ENCODE data around the gene BAHCC1. TPM values are rescaled to one million over a fixed set of nuclear protein-coding genes. Genes with fewer than 3 reads are reported as not detected.
"Not testable (repeated sequence)": the region's sequence is repeated elsewhere in the genome, so short reads cannot be mapped to it uniquely, and the experiment has no call there.

Gene BAHCC1
- total RNA-seq, 1 experiment from 2014 or later, result 33.7 TPM

DNA sequence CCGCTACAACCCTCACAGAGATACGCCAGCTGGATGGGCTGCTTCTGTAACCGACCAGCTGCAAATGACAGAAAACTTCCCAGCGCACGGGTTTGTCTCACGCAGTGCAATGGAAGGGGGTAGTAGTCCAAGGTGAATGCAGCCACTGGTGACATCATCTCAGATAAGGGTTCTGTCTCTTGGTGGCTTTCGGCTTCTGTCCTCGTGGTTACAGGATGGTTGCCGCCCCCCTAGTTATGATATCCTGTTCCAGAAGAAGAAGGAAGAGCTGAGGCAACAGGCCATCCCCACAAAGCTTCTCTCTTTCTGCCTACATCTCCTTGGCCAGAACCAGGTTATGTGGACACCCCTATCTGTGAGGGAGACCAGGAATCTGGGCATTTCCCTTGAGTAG lies 40.3 kb upstream of the BAHCC1 start:
- CTCF ChIA-PET, result no interaction called here

GRCh38 chr17:81359218-81359617 lies 36.0 kb upstream of the BAHCC1 start:
- DNase-seq, result no peak
- ChIA-PET CTCF (no interaction called here), POLR2A (ENCODE audit: unreplicated experiment) (no interaction called here)
- no peaks in the 10 kb centered on the region for H4K20me1 ChIP-seq (ENCODE audit: insufficient read depth)
- no peaks in the 10 kb centered on the region for H3K9me3 ChIP-seq (ENCODE audit: insufficient read depth, low read depth)
- TF ChIP-seq EZH2 (IDR thresholded peaks at IDR 0.05; ENCODE audit: low read depth), result no peak
- TF ChIP-seq, protein P1, sequence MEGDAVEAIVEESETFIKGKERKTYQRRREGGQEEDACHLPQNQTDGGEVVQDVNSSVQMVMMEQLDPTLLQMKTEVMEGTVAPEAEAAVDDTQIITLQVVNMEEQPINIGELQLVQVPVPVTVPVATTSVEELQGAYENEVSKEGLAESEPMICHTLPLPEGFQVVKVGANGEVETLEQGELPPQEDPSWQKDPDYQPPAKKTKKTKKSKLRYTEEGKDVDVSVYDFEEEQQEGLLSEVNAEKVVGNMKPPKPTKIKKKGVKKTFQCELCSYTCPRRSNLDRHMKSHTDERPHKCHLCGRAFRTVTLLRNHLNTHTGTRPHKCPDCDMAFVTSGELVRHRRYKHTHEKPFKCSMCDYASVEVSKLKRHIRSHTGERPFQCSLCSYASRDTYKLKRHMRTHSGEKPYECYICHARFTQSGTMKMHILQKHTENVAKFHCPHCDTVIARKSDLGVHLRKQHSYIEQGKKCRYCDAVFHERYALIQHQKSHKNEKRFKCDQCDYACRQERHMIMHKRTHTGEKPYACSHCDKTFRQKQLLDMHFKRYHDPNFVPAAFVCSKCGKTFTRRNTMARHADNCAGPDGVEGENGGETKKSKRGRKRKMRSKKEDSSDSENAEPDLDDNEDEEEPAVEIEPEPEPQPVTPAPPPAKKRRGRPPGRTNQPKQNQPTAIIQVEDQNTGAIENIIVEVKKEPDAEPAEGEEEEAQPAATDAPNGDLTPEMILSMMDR (conservative IDR thresholded peaks at IDR 0.05), result no peak
- H3K27me3 ChIP-seq (ENCODE audit: insufficient read depth, low read depth), result no peaks in the 10 kb centered on the region
- no peak overlapping the region for H3K4me2 ChIP-seq
- H3K27ac ChIP-seq, result no peak overlapping the region
- H3K79me2 ChIP-seq (ENCODE audit: low read depth), result no peaks in the 10 kb centered on the region
- no peak overlapping the region for H2AFZ ChIP-seq
- no peak overlapping the region for H3K4me3 ChIP-seq
- no peaks in the 10 kb centered on the region for H3K36me3 ChIP-seq (ENCODE audit: low read depth)
- BruUV-seq (replicated peaks), result no TSS peak
- H3K9me2 ChIP-seq (ENCODE audit: insufficient read depth), result no peaks in the 10 kb centered on the region
- H3K4me1 ChIP-seq (replicated peaks; ENCODE audit: insufficient read depth), result peaks cover 6% of the 10 kb centered on the region
- no peaks in the 10 kb centered on the region for H3F3A ChIP-seq (ENCODE audit: insufficient read depth, low read depth)
- intact Hi-C loops (cut with micrococcal nuclease; ENCODE audit: unreplicated experiment), result no loop called here

More for the DNA sequence above, 40.3 kb upstream of the BAHCC1 start:
- TF ChIP-seq EZH2 (IDR thresholded peaks at IDR 0.05; ENCODE audit: low read depth), result no peak
- TF ChIP-seq, protein P1 (conservative IDR thresholded peaks at IDR 0.05), result no peak
- no peaks in the 10 kb centered on the region for H3K27me3 ChIP-seq (ENCODE audit: insufficient read depth, low read depth)
- H3K27ac ChIP-seq, result no peak overlapping the region
- BruUV-seq (replicated peaks), result no TSS peak
- H4K20me1 ChIP-seq (ENCODE audit: insufficient read depth), result no peaks in the 10 kb centered on the region
- intact Hi-C loops (cut with micrococcal nuclease; ENCODE audit: unreplicated experiment), result no loop called here
- no peak overlapping the region for H3K4me3 ChIP-seq
- no peaks in the 10 kb centered on the region for H3F3A ChIP-seq (ENCODE audit: insufficient read depth, low read depth)
- H3K4me1 ChIP-seq (replicated peaks; ENCODE audit: insufficient read depth), result no peaks in the 10 kb centered on the region; the same call in 1 of the 2 replicates
- no peaks in the 10 kb centered on the region for H3K36me3 ChIP-seq (ENCODE audit: low read depth)
- POLR2A ChIA-PET (ENCODE audit: unreplicated experiment), result no interaction called here
- H2AFZ ChIP-seq, result no peak overlapping the region
- H3K9me2 ChIP-seq (ENCODE audit: insufficient read depth), result no peaks in the 10 kb centered on the region
- no peak for DNase-seq
- H3K79me2 ChIP-seq (ENCODE audit: low read depth), result no peaks in the 10 kb centered on the region
- no peak overlapping the region for H3K4me2 ChIP-seq
- no peaks in the 10 kb centered on the region for H3K9me3 ChIP-seq (ENCODE audit: insufficient read depth, low read depth)

DNA sequence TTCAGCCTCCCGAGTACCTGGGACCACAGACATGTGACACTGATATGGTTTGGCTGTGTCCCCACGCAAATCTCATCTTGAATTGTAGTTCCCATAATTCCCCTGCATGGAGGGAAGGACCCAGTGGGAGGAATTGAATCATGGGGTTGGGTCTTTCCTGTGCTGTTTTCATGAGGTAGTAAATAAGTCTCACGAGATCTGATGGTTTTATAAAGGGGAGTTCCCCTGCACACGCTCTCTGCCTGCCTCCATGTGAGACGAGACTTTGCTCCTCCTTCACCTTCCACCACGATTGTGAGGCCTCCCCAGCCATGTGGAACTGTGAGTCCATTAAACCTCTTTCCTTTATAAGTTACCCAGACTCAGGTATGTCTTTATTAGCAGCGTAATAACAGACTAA lies 33.3 kb upstream of the BAHCC1 start:
- CTCF ChIA-PET, result interaction anchor here (0.6 to 1.0 kb wide), 2 partner anchors 52 to 131 kb away, joined by 3 read pairs; no protein-coding TSS in a partner anchor
- H3K4me2 ChIP-seq; H3K27ac ChIP-seq; intact Hi-C loops (cut with micrococcal nuclease; ENCODE audit: unreplicated experiment); H3K9me2 ChIP-seq (ENCODE audit: insufficient read depth); H3K9me3 ChIP-seq (ENCODE audit: insufficient read depth, low read depth); DNase-seq; H2AFZ ChIP-seq; BruUV-seq (replicated peaks); H3K4me3 ChIP-seq; H3K27me3 ChIP-seq (ENCODE audit: insufficient read depth, low read depth); H3K79me2 ChIP-seq (ENCODE audit: low read depth); H3K36me3 ChIP-seq (ENCODE audit: low read depth); H4K20me1 ChIP-seq (ENCODE audit: insufficient read depth); POLR2A ChIA-PET (ENCODE audit: unreplicated experiment): not testable (repeated sequence)
- Histone ChIP-seq H3K4me1 (replicated peaks; ENCODE audit: insufficient read depth) (peaks cover 24% of the 10 kb centered on the region), H3F3A (ENCODE audit: insufficient read depth, low read depth) (peaks cover 18% of the 10 kb centered on the region; the same call in 1 of the 2 replicates)
